Esophagus squamous epithelium (tissue), 5 donors: ENCODE results near the gene SUDS3. TPM values are rescaled to one million over a fixed set of nuclear protein-coding genes. Genes with fewer than 3 reads are reported as not detected.

ENCODE experiments used
- DNase-seq: peaks from one replicate; lab custom pipeline; 2025; lab: John Stamatoyannopoulos, UW
- H3K27ac ChIP-seq, 4 donors: fragments of 200-600 bp; sonication (generic); one replicate each; pipeline ENCODE4 v1.5.1; 2016 to 2019; ENCODE audit warnings: mild to moderate bottlenecking in 1 of 4
- H3K27me3 ChIP-seq, 4 donors: fragments of 200-600 bp; sonication (generic); 1 replicate in 3 of 4; 2 replicates in 1 of 4; pipeline versions ENCODE4 v1.5.1 to v1.6.0; 2017 to 2021; ENCODE audit warnings: antibody characterized with exemption in 1 of 4
- H3K36me3 ChIP-seq, 3 donors: fragments of 200-600 bp; sonication (generic); one replicate each; pipeline ENCODE4 v1.5.1; 2016 to 2019
- H3K4me1 ChIP-seq, 3 donors: fragments of 200-600 bp; sonication (generic); one replicate each; pipeline ENCODE4 v1.5.1; 2017 to 2019
- H3K4me3 ChIP-seq, 4 donors: fragments of 200-600 bp; sonication (generic); 1 replicate in 3 of 4; 2 replicates in 1 of 4; pipeline ENCODE4 v1.5.1; 2016 to 2019; ENCODE audit warnings: mild to moderate bottlenecking in 2 of 4, moderate library complexity in 1 of 4
- H3K9me3 ChIP-seq, 3 donors: fragments of 200-600 bp; sonication (generic); one replicate each; pipeline ENCODE4 v1.5.1; 2016 to 2019
- POLR2A ChIP-seq, 4 donors: fragments of 450-650 bp; IDR thresholded peaks; one replicate each; pipeline ENCODE4 v1.6.1; 2017; ENCODE audit warnings: antibody characterized with exemption in 4 of 4, mild to moderate bottlenecking in 4 of 4, moderate library complexity in 3 of 4
- WGBS, 2 donors: methylation state at CpG; one replicate each; pipeline ENCODE4 v1.1.5; 2018; 5-methylcytosine and 5-hydroxymethylcytosine counted together
- intact Hi-C: fragments of 100-400 bp; cut with DNase I; formaldehyde crosslinking; loops from one replicate; pipeline ENCODE4 v1.15.0; 2022
- total RNA-seq, 4 donors: library from RNA; depleted of rRNA; stranded (reverse); fragments of >200 nt; gene quantifications; one replicate each; pipeline ENCODE4 v1.1.0, GENCODE V29; 2016
- TF ChIP-seq, protein P1 (sequence below), 6 experiments: fragments of 450-650 bp in 4 of 6; fragments of 200-600 bp in 2 of 6; sonication (generic) in 2 of 6; IDR thresholded peaks; one replicate each; pipeline ENCODE4 v1.5.1; 2016 to 2019; ENCODE audit warnings: antibody characterized with exemption in 6 of 6, mild to moderate bottlenecking in 4 of 6, moderate library complexity in 4 of 6
- donor health status: DM: yes; HTN: yes; CAD: no.

The SUDS3 gene
- total RNA-seq, 4 donors from 2014 or later = 43.3 to 55.0 (median 44.8) TPM

DNA sequence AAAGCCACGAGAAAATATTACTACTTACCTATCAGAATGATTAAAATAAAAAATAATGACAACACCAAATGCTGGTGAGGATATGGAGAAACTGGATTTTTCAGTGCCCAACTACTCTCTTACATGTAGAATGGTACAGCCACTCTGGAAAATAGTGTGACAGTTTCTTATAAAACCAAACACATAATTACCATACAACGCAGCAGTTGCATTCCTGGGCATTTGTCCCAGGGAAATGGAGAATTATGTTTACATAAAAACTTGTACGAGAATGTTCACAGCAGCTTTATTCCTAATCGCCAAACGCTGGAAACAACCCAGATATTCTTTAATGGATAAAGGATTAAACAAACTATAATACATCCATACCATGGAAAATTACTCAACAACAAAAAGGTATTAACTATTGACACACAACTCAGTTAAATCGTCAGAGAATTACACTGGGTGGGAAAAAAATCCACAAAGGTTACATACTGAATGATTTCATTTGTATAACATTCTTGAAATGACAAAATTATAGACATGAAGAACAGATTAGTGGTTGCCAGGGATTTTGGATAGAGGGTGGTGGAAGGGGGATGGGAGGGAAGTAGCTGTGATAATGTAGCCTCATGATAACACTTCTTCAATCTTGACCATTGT, 39.0 kb upstream of the SUDS3 start:
- intact Hi-C loops = no loop called here
- WGBS, 2 donors = 37 to 43% methylated on average over 6 of the region's 6 CpGs
- DNase-seq = no peak
- TF ChIP-seq POLR2A (IDR thresholded peaks at IDR 0.05) = no peak
- TF ChIP-seq, protein P1, sequence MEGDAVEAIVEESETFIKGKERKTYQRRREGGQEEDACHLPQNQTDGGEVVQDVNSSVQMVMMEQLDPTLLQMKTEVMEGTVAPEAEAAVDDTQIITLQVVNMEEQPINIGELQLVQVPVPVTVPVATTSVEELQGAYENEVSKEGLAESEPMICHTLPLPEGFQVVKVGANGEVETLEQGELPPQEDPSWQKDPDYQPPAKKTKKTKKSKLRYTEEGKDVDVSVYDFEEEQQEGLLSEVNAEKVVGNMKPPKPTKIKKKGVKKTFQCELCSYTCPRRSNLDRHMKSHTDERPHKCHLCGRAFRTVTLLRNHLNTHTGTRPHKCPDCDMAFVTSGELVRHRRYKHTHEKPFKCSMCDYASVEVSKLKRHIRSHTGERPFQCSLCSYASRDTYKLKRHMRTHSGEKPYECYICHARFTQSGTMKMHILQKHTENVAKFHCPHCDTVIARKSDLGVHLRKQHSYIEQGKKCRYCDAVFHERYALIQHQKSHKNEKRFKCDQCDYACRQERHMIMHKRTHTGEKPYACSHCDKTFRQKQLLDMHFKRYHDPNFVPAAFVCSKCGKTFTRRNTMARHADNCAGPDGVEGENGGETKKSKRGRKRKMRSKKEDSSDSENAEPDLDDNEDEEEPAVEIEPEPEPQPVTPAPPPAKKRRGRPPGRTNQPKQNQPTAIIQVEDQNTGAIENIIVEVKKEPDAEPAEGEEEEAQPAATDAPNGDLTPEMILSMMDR (IDR thresholded peaks at IDR 0.05) = no peak
- Histone ChIP-seq H3K27ac (no peak overlapping the region), H3K27me3 (no peaks in the 10 kb centered on the region), H3K36me3 (no peaks in the 10 kb centered on the region), H3K4me3 (no peak overlapping the region), H3K9me3 (no peaks in the 10 kb centered on the region), H3K4me1 (peaks cover 0 to 3% (median 0%) of the 10 kb centered on the region in 3 donors)

- H3K36me3 ChIP-seq = no peaks in the 10 kb centered on the region
- no peak for TF ChIP-seq POLR2A (IDR thresholded peaks at IDR 0.05)
- TF ChIP-seq, protein P1 (IDR thresholded peaks at IDR 0.05) = no peak
- intact Hi-C loops = no loop called here
- DNase-seq = no peak
- H3K9me3 ChIP-seq = no peaks in the 10 kb centered on the region
- H3K27ac ChIP-seq = no peak overlapping the region
- H3K27me3 ChIP-seq = no peaks in the 10 kb centered on the region
- no peak overlapping the region for H3K4me3 ChIP-seq
- H3K4me1 ChIP-seq = peaks cover 0 to 5% (median 3%) of the 10 kb centered on the region in 3 donors
- WGBS, 2 donors = 51 to 53% methylated on average over 2 of the region's 2 CpGs
These were observed 34.3 kb upstream of the SUDS3 start for GRCh38 chr12:118342090-118342489.

DNA sequence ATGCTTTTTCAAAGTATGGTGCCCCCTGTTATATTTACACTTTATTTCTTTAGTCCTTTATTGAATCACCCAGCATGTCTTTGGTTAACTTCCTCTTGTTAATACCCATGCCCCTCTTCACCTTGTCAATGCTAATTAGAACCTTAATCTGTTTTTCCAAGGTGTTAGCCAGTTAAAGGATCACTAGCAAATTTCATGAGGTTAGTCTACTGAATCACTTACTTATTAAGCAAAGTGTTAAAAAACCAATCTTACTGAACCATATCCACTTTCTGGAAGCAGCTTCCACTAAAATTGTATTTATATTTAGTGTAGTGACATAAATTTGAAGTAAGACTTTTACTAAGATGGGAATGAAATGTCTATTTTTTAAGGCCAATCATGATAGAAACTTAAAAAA, 31.5 kb upstream of the SUDS3 start:
- intact Hi-C loops = no loop called here

GRCh38 chr12:118345355-118345754, 31.0 kb upstream of the SUDS3 start:
- Histone ChIP-seq H3K4me1 (peaks cover 0 to 7% (median 0%) of the 10 kb centered on the region in 3 donors), H3K27me3 (no peaks in the 10 kb centered on the region), H3K4me3 (no peak overlapping the region), H3K27ac (no peak overlapping the region), H3K36me3 (no peaks in the 10 kb centered on the region), H3K9me3 (no peaks in the 10 kb centered on the region)
- TF ChIP-seq, protein P1 (IDR thresholded peaks at IDR 0.05) = no peak
- TF ChIP-seq POLR2A (IDR thresholded peaks at IDR 0.05) = no peak
- 29 to 58% methylated on average over 1 of the region's 1 CpG for WGBS, 2 donors
- intact Hi-C loops = no loop called here
- no peak for DNase-seq

More for the DNA sequence above, 31.5 kb upstream of the SUDS3 start:
- no peak overlapping the region for H3K4me3 ChIP-seq
- H3K4me1 ChIP-seq = peaks cover 0 to 7% (median 0%) of the 10 kb centered on the region in 3 donors
- no peak for TF ChIP-seq POLR2A (IDR thresholded peaks at IDR 0.05)
- TF ChIP-seq, protein P1 (IDR thresholded peaks at IDR 0.05) = no peak
- H3K36me3 ChIP-seq = no peaks in the 10 kb centered on the region
- no peak for DNase-seq
- no peak overlapping the region for H3K27ac ChIP-seq
- no peaks in the 10 kb centered on the region for H3K9me3 ChIP-seq
- H3K27me3 ChIP-seq = no peaks in the 10 kb centered on the region

- Histone ChIP-seq H3K27me3 (no peaks in the 10 kb centered on the region), H3K36me3 (no peaks in the 10 kb centered on the region), H3K4me3 (no peak overlapping the region), H3K27ac (no peak overlapping the region), H3K9me3 (no peaks in the 10 kb centered on the region), H3K4me1 (peaks cover 0 to 7% (median 0%) of the 10 kb centered on the region in 3 donors)
- TF ChIP-seq, protein P1 (IDR thresholded peaks at IDR 0.05) = no peak
- TF ChIP-seq POLR2A (IDR thresholded peaks at IDR 0.05) = no peak
- no peak for DNase-seq
- 82 to 86% methylated on average over 7 of the region's 7 CpGs for WGBS, 2 donors
- intact Hi-C loops = no loop called here
These were observed 29.5 kb upstream of the SUDS3 start for GRCh38 chr12:118346895-118347294.
